GM19239 (cell line): ENCODE measurements around the gene SYT3.

ENCODE experiments used
- DNase-seq: peaks from one replicate; pipeline ENCODE4 v3.0.0; 2011; ENCODE audit warnings: low spot score; ENCODE audit not compliant: insufficient read length
- FAIRE-seq: peaks from 2 replicates; lab custom pipeline; 2011; peaks lifted over from hg19 to GRCh38; lab: Jason Lieb, UNC

The SYT3 gene

DNA sequence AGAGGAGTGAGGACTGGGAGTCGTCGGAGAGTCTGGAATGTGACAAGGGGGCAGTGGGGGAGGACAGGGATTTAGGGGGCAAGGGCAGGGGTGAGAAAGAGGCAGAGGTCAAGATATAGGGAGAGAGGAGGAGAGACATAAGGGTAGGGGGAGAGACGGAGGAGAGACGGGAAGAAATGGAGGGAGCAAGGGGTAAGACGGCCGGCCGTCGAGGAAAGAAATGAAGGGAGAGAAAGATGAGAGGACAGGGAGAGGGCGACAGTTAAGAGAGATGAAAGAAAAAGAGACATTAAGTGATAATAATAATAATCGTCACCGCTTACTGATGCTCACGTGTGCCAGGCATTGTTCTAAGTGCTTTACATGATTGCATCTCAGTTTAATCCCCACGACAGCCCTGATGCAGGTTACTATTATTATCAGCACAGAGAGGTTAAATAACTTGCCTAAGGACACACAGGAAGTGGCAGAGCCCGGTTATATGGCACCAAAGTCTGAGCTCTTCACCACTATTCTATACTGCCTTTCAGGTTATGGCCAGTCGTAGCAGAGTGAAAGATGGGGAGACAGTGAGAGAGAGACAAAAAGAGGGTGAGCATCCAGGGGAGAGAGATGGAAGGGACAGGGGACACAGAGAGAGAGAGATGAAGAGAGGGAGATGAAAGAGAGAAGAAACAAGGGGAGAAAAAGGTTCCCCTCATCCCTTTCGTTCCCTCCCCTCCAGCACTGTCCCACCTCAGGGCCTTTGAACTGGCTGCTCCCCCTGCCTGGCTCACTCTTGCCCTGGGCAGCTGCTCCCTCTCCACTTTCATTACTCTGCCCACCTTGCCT lies 23.2 kb upstream of the SYT3 start:
- FAIRE-seq = no peak
- DNase-seq = no peak

DNA sequence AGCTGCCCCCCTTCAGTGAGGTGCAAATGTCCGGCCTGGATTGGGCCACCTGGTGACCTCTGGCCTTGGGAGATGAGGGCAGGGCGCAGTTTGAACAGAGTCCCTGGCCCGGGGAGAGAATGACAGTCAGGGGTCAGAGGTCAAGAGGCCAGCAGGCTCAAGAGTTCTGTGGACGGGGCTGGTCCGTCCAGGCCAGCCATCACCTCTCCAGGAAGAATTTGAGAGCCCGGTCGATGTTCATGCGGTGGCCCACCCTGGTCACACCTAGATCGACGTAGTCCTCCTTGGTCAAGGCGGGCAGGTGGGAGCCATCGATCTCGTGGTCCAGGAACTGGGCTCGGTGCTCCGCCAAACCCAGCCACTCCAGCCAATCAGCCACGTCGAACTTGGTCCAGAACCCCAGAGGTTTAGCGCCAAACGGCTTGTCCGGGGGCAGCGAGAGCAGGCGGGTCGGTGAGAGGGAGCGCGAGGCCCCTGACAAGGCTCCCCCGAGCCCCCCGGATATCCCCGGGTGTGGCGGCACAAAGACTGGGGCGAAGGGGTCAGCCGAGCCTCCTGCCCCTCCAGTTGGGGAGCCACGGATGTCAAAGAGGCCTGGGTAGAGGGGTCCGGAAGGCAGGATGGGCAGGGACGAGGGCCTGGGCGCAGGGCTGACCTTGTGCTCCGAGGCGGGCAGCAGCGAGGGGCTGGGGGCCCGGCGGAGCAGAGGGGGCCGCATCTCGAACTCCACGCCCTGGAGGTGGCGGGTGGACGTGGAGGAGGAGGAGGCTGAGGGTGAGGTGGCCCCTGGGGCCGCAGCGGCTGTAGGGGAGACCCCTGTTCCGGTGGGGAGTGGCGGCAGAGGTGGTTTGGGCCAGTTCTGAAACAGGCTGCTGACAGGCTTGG lies 22.3 kb upstream of the SYT3 start:
- no peak for FAIRE-seq

GRCh38 chr19:50661023-50661422 lies 21.3 kb upstream of the SYT3 start:
- no peak for FAIRE-seq
- DNase-seq = no peak

More for the DNA sequence above, 22.3 kb upstream of the SYT3 start:
- DNase-seq = no peak

DNA sequence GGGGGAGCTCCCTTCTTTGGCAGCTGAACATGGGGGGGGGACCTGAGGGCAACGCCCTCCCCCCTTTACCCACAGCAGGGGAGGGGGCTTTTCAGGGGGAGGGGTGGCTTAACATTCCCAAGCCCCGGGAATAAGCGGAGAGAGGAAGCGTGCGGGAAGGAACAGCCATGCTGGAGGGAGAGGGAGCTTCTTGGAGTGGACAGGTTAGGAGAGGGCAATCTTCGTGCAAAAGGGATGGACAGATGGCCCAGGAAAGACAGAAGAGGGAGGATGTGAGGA lies 20.3 kb upstream of the SYT3 start:
- FAIRE-seq (no peak), DNase-seq (no peak)

DNA sequence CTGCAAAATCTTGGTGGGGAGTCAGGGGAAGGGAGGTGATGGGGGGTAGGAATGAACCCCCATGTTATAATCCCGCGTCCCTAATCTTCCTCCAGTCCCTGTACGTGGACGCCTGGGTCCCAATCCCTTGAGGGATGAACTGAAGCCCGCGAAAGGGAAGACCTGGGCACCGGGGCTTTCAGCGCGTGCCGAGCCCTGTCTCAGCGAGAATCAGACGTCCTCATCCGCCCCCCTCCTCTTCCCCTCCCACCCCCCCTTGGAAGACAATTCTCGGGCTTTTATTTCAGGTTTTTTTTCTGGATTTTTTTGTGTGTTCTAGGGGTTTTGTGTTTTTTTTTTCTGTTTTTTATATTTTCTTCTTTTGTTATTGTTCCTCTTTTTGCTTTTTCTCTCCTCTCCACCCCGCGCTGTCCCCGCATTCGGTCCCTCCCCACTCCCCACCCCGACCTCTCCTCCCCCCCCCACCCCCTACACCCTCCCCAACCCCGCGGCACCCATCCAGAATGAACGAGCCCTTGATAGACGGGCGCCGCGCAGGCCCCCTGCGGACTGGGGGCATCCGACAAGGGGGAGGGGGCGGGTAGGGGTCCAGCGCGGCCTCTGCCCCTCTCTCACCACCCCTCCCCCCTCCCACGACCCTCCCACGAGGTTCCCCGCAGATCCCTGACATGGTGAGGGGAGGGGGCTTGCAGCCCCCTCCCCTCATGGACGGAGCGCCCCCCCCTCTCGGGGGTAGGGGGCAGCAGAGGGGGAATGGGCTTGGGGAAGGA lies 19.8 kb upstream of the SYT3 start:
- DNase-seq = no peak
- no peak for FAIRE-seq

- DNase-seq (no peak), FAIRE-seq (no peak)
Measured at GRCh38 chr19:50658441-50659317, 19.0 kb upstream of the SYT3 start.

GRCh38 chr19:50657712-50658440 lies 18.2 kb upstream of the SYT3 start:
- DNase-seq (no peak), FAIRE-seq (no peak)

DNA sequence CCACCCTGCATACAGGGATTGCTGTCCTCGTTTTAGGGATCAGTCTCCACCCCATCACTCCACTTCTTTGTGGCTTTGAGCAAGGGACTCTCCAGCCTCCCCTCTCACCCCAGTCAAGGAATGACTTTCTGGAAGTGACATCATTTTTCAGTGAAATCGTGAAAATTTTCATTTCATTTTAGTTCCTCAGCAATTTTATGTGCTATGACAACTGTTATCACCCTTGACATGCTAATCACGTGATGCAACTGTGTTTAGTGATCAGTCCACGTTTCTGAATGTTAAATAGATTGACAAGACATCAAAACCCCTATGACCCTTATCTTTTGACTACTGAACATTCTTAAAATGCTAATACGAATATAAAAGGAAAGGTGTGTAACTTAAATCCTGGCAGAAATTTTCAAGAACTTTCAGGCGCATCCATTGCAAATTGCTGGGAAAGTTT lies 17.6 kb upstream of the SYT3 start:
- DNase-seq = no peak
- no peak for FAIRE-seq

- DNase-seq = no peak
- no peak for FAIRE-seq
Measured at GRCh38 chr19:50654882-50655281, 15.2 kb upstream of the SYT3 start.

- no peak for FAIRE-seq
- no peak for DNase-seq
Measured at GRCh38 chr19:50652722-50653121, 13.0 kb upstream of the SYT3 start.

- DNase-seq = no peak
- no peak for FAIRE-seq
Measured at GRCh38 chr19:50651174-50651573, 11.5 kb upstream of the SYT3 start.

GRCh38 chr19:50649433-50650391 lies 10.0 kb upstream of the SYT3 start, which contains the start of gene C19orf81:
TSS of gene C19orf81 (plus strand) at chr19:50649445. CDS start at chr19:50649445, 0 bp downstream.
- FAIRE-seq = no peak
- DNase-seq = no peak

- FAIRE-seq = no peak
- DNase-seq = no peak
Measured at GRCh38 chr19:50648659-50649058, 9.0 kb upstream of the SYT3 start.

GRCh38 chr19:50647879-50648615 lies 8.4 kb upstream of the SYT3 start:
- DNase-seq (no peak), FAIRE-seq (peak; percentile 4)

DNA sequence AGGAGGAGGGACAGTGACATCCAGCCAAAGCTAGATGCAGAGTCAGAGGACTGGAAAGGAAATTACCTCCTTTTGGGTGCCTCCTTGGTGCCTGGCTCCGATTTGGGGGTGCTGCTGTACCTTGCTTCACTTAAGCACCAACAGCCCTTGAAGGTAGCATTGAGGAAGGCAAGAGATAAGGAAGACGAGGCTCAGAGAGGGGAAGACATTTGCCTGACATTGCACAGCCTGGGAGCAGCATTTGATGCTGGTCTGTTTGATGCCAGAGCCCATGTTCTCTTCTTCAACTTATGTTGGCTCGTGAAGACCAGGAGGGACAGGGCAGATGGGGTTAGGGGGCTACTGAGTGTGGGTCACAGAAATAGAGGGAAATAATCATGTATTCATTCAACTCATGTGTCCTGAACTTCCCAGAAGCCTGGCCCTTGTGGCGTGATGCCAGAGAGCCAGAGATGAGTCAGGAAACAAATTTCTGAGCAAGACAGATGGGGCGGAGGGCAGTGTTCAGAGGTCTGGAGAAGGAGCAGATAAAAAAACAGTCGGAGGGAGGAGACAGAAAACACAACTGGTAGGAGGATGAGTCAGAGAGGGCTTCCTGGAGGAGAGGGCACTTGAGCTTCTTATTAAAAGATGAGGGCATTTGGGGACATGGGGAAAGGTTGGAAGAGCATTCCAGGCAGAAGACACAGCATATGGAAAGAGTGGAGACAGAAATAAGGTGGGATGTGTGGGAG lies 6.6 kb upstream of the SYT3 start:
- FAIRE-seq (no peak), DNase-seq (no peak)

DNA sequence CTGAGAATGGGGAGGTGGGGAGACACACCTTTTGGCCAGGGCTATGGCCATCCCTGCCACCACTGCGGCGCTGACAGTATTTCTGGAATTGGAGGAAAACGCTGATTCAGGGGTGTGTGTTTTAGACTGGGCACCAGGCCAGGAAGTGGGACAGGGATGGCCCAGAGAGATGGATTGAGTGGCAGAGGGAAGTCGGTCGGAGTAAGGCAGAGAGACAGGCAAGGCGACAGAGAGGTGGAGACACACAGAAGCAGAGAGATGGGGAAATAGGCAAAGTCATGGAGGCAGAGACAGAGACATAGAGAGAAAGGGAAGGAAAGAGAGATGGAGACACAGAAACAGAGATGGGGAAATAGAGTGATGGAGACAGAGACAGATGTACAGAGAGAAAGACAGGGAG lies 5.4 kb upstream of the SYT3 start:
- DNase-seq (no peak), FAIRE-seq (no peak)
